Measurements from ENCODE around the gene DHRS4L2.

DNA sequence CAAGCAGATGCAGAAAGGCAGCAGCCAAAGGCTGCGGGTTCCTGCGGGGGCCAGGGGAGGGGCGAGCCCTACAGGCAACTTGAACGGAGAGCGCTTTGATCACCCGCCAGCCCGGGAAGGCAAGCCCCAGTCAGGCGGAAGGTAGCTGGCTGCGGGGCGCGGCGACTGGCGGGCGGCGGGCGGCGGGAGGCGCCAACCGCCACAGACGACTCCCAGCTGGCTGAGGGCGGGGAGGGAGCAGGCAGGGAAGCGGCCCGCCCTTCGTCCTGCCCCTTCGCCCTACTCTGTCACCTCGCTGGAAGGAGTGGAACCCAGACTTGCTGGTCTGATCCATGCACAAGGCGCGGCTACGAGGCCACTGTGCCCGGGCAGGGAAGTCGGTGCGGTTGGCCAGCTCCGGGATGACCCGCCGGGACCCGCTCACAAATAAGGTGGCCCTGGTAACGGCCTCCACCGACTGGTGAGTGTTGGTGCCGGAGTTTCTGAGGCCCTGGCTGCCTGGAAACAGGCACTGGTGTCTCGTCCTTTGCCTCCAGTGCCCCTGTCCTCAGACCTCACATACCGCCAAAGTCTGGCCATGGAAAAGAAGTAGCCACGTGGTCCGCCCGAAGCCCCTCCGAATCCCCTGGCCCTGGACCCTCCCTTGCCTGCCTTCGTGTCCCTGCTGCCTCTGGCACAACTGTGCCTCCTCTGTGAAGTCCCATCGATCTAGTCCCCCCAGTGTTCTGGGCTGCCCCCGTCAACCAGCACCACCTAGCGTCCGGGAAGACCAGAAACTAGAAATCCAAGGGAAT lies 47.6 kb downstream of the DHRS4L2 start:
- TF ChIP-seq CTCF (IDR thresholded peaks at IDR 0.05) (peak; percentile 58 to 79 (median 78)), POLR2A (IDR thresholded peaks at IDR 0.05; ENCODE audit: low read depth) (no peak), POLR2AphosphoS5 (IDR thresholded peaks at IDR 0.05) (peak; percentile 34 to 47), EP300 (IDR thresholded peaks at IDR 0.05) (no peak)
